Measurements from ENCODE around the gene SF1.

Gene SF1

GRCh38 chr11:64799623-64800302, 21.4 kb upstream of the SF1 start:
- no peak for DNase-seq (ENCODE audit: low spot score)
- TF ChIP-seq, protein P1, sequence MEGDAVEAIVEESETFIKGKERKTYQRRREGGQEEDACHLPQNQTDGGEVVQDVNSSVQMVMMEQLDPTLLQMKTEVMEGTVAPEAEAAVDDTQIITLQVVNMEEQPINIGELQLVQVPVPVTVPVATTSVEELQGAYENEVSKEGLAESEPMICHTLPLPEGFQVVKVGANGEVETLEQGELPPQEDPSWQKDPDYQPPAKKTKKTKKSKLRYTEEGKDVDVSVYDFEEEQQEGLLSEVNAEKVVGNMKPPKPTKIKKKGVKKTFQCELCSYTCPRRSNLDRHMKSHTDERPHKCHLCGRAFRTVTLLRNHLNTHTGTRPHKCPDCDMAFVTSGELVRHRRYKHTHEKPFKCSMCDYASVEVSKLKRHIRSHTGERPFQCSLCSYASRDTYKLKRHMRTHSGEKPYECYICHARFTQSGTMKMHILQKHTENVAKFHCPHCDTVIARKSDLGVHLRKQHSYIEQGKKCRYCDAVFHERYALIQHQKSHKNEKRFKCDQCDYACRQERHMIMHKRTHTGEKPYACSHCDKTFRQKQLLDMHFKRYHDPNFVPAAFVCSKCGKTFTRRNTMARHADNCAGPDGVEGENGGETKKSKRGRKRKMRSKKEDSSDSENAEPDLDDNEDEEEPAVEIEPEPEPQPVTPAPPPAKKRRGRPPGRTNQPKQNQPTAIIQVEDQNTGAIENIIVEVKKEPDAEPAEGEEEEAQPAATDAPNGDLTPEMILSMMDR (IDR thresholded peaks at IDR 0.05; ENCODE audit: extremely low read depth, missing control alignments): no peak

DNA sequence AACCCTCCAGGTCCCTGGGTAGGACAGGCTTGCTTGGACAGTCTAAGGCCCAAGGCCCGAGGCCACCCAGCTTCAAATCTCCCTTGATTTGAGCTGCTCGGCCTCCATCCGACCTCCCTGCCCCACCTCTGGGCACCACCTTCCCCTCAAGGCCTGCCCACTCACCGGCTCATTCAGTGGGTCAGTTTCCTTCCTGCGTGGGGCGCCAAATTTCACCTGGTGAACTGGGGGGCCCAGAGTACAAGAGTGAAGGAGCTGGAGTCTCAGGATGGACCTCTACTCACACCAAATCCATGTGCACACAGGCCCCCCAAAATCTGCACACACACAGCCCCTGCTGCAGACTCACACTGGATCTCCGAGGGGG, 20.9 kb upstream of the SF1 start:
- no peak for DNase-seq (ENCODE audit: low spot score)
- TF ChIP-seq, protein P1 (IDR thresholded peaks at IDR 0.05; ENCODE audit: extremely low read depth, missing control alignments): no peak

DNA sequence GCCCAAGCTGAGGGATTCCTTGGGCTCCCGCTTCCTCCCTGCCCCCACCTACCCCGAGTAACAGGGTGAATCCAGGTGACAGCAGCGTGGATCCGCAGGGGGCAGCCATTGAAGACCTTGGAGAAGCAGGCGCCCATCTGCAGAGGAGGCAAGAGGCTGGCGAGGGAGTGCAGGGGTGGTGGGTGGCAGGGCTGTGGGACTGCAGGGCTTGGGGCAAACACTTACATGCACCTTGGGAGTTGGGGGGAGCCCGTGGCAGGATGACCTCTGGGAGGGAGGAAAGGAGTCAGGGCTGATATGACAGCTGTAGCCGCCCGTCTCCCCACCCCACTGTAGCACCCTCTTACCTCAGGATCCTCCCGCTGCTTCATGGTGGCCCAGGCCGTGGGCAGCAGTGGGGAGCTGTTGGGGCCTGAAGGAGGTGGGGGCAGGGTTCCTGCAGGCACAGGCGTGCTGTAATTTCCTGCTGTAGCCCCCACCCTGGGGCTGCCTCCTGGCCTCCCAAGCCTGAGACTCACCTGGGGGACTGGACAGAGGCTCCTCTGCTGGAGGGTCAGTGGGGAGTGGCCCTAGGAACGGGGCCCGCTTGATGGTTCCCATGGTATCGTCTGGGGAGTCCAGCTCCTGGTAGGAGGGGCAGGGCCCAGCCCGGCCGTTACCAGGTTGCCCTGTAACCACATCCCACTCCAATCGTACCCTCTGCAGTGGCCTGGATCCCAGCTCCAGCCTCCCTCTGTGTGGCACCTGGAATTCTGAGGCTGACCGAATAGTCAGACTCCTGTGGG, 18.6 kb upstream of the SF1 start:
- no peak for DNase-seq (ENCODE audit: low spot score)
- TF ChIP-seq, protein P1 (IDR thresholded peaks at IDR 0.05; ENCODE audit: extremely low read depth, missing control alignments): no peak

GRCh38 chr11:64796047-64796756, 17.9 kb upstream of the SF1 start:
- no peak for DNase-seq (ENCODE audit: low spot score)
- TF ChIP-seq, protein P1 (IDR thresholded peaks at IDR 0.05; ENCODE audit: extremely low read depth, missing control alignments): no peak

- no peak for DNase-seq (ENCODE audit: low spot score)
- TF ChIP-seq, protein P1 (IDR thresholded peaks at IDR 0.05; ENCODE audit: extremely low read depth, missing control alignments): no peak
Measured at GRCh38 chr11:64794526-64794925, 16.2 kb upstream of the SF1 start.

- TF ChIP-seq, protein P1 (IDR thresholded peaks at IDR 0.05; ENCODE audit: extremely low read depth, missing control alignments): no peak
- no peak for DNase-seq (ENCODE audit: low spot score)
Measured at GRCh38 chr11:64793271-64794160, 15.2 kb upstream of the SF1 start.
